KOPT-K1 (cell line): Measurements from ENCODE around the gene C1orf56.

Experiments
- H3K27ac ChIP-seq: fragments of 200-600 bp; sonication (generic); 2 replicates; pipeline ENCODE4 v1.5.1; 2016; ENCODE audit warnings: antibody characterized with exemption, mild to moderate bottlenecking, low read depth, low read length; ENCODE audit not compliant: poor library complexity, severe bottlenecking
- H3K36me3 ChIP-seq: fragments of 200-600 bp; sonication (generic); 2 replicates; pipeline ENCODE4 v1.5.1; 2017; ENCODE audit warnings: antibody characterized with exemption, mild to moderate bottlenecking, low read length, moderate library complexity; ENCODE audit not compliant: insufficient read depth
- H3K9me3 ChIP-seq: fragments of 200-600 bp; sonication (generic); 2 replicates; pipeline ENCODE4 v1.5.1; 2017; ENCODE audit warnings: antibody characterized with exemption, low read length, mild to moderate bottlenecking; ENCODE audit not compliant: insufficient read depth, poor library complexity, severe bottlenecking

Gene C1orf56

DNA sequence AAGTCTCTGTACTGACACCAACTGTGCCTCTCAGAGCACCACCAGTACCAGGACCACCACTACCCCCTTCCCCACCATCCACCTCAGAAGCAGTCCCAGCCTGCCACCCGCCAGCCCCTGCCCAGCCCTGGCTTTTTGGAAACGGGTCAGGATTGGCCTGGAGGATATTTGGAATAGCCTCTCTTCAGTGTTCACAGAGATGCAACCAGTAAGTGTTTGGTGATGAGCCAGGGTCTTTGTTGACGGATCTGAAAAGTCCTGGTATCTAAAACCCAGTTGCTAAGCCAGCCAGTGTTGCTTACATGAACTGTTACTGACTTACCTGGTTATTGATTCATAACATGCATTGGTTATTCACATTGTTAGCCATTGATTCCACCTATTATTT lies 1.1 kb downstream of the C1orf56 start:
- H3K36me3 ChIP-seq, result peaks cover 27% of the 10 kb centered on the region
- no peaks in the 10 kb centered on the region for H3K9me3 ChIP-seq
- no peak overlapping the region for H3K27ac ChIP-seq

GRCh38 chr1:151049458-151049857 lies 1.9 kb downstream of the C1orf56 start:
- no peak overlapping the region for H3K27ac ChIP-seq
- peaks cover 36% of the 10 kb centered on the region for H3K36me3 ChIP-seq
- no peaks in the 10 kb centered on the region for H3K9me3 ChIP-seq

DNA sequence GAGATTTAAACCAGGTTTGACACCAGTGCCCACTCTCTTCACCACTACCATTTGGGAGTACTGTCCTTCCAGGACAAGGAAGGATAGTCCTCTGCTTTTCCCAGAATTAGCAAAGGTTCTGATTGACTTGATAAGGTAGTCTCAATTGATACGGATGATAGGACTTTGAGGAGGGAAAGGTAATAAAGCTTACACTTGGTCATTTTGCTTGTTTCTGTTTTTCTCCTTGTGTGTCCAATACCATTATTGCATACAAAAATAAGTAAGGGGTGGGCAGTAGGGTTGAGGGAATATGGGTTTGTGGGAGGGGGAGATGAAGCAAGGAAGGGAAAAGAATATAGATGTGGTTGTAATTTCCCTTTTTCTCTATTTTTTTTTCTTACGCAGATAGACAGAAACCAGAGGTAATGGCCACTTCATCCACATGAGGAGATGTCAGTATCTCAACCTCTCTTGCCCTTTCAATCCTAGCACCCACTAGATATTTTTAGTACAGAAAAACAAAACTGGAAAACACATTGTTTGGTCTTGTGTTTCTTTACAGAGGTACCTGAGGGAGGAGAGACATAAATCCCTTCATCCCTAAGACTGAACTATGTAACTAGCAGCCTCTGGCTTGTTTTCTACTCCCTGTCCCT lies 2.6 kb downstream of the C1orf56 start:
- H3K27ac ChIP-seq, result no peak overlapping the region
- H3K36me3 ChIP-seq, result peaks cover 43% of the 10 kb centered on the region

GRCh38 chr1:151051356-151052009 lies 3.9 kb downstream of the C1orf56 start:
- no peaks in the 10 kb centered on the region for H3K9me3 ChIP-seq
- H3K36me3 ChIP-seq, result peaks cover 52% of the 10 kb centered on the region
- H3K27ac ChIP-seq, result no peak overlapping the region

More for the DNA sequence above, 2.6 kb downstream of the C1orf56 start:
- no peaks in the 10 kb centered on the region for H3K9me3 ChIP-seq

DNA sequence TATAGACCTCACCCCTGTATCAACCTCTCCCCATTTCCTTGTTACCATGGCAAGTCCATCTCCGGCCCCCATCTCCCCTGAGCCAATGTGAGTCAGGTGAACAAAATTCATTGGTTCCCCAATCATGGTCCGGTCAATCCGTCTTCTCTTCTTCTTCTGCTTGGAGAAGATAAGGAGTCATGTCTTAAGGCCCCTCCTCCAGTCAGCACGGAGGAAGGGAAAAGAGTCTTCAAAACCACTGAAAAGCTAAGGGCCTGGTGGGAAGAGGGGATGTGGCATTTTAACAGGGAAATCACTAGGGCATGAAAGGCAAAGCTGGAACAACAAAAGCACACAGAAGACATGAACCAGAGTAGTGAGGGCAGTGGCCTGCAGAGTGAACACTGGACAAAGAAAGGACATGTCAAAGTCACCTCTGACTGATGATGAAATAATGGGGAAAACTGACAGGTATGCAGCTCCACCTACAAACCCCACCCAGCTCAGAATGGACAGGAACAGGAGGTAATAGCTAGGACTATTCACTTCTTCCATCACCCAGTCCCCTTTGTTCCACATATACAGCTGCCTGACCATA lies 7.5 kb downstream of the C1orf56 start:
- H3K27ac ChIP-seq, result no peak overlapping the region
- H3K36me3 ChIP-seq, result peaks cover 52% of the 10 kb centered on the region
- H3K9me3 ChIP-seq, result no peaks in the 10 kb centered on the region

- peaks cover 52% of the 10 kb centered on the region for H3K36me3 ChIP-seq
- peak overlapping the region; percentile 58 for H3K27ac ChIP-seq
- no peaks in the 10 kb centered on the region for H3K9me3 ChIP-seq
These were observed 8.0 kb downstream of the C1orf56 start for GRCh38 chr1:151055581-151055980.

GRCh38 chr1:151056149-151056548 lies 8.6 kb downstream of the C1orf56 start:
- Histone ChIP-seq H3K27ac (peak overlapping the region; percentile 58), H3K36me3 (peaks cover 50% of the 10 kb centered on the region), H3K9me3 (no peaks in the 10 kb centered on the region)

- Histone ChIP-seq H3K36me3 (peaks cover 24% of the 10 kb centered on the region), H3K9me3 (no peaks in the 10 kb centered on the region), H3K27ac (peak overlapping the region; percentile 84)
These were observed 11.1 kb downstream of the C1orf56 start for GRCh38 chr1:151058692-151059091.

- Histone ChIP-seq H3K36me3 (peaks cover 18% of the 10 kb centered on the region), H3K27ac (peak within 1 kb of the TSS; percentile 84), H3K9me3 (no peaks in the 10 kb centered on the region)
These were observed 11.8 kb downstream of the C1orf56 start, which contains the start of gene CDC42SE1 for GRCh38 chr1:151059109-151060006. Gene CDC42SE1 (minus strand): TSS chr1:151059622. CDS start chr1:151055730, 3,892 bp downstream.

DNA sequence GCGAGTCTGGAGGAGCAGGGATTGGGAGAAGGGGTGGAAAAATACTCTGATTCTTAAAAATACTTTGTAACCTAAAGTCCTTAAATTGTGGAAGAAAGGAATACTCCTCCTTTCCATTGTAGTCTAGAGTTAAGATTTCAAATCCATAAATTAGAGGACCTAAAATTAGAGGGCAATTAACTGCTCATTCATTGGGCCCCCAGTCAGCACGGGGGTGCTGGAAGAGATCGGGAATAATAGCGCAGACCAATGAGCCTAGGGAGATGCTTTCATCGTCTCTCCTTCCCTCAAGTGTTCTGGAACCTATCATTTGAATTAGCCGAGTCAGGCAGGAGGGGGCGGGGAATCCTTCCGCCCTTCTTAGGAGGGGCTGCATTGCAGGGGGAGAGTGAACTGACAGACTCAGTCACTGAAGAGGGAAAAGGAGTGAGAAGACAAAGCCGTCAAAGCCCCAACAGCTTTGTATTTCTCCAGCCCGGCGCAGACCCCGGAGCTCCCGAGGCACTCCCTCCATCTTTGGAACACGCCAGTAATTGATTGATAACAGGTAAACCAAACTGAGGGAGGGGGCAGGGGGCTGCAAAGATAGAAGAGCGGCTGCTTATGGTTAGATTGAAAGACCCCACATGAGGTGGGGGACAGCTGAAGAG lies 12.6 kb downstream of the C1orf56 start, which contains the start of gene MLLT11:
MLLT11 (plus strand) TSS at position 391 of the 650 bp plus-strand sequence. CDS start 6,828 bp downstream, outside the sequence.
- Histone ChIP-seq H3K27ac (peak within 1 kb of the TSS; percentile 84), H3K36me3 (peaks cover 10% of the 10 kb centered on the region), H3K9me3 (no peaks in the 10 kb centered on the region)

DNA sequence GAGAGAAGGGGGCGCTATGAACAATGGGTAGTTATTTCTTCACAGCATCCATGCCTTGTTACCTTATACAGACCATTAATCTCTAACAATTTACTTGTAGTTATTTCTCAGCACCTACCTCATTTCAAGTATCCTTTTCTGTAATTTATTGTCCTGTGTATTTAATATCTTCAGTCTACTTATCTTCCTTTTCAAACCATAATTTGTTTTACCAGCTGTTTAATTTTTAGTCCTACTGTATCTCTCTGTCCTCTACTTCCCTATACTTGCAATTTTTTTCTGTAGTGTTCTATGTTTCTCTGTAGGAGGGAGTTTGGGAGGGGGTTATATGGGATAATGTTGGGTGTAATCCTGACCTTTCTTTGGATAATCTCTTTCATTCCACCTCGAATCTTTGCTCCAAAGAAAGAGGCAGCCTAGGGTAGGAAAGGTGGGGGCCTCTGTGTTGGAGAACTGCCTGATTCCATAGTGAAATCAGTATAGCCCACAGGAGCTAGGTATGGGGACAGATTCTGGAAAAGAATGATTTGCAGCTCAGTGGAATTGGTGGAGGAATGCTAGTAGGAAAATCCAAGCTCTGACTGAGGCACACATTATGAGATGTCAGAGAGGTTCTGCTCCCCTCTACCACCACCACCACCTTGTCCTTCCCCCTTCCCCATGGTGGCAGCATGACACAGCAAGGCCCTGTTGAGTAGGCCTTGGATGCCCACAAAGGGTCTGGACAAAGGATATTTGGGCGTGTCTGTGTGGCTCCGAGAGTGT lies 13.3 kb downstream of the C1orf56 start:
- H3K27ac ChIP-seq, result peak overlapping the region; percentile 84
- H3K36me3 ChIP-seq, result peaks cover 4% of the 10 kb centered on the region
- no peaks in the 10 kb centered on the region for H3K9me3 ChIP-seq

DNA sequence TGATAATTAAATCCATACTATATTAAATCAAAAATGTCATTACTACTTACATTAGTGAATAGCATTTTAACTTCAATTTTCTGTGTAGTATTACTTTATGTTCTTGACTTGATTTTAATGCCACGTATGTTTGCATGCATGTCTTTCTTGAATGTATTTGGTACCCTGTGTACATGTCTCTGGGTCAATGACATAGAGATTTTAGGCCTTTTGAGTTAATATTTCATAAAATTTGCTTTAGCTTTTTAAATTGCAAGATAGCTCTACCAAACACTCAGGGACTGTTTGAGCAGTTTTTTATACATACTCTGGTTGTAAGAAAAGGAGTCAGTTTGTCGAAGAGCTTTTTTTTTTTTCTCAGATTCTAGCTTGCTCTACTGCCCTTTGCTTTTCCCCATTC lies 14.2 kb downstream of the C1orf56 start:
- Histone ChIP-seq H3K9me3 (no peaks in the 10 kb centered on the region), H3K27ac (peak overlapping the region; percentile 84), H3K36me3 (peaks cover 9% of the 10 kb centered on the region; the same call in 1 of the 2 replicates)

DNA sequence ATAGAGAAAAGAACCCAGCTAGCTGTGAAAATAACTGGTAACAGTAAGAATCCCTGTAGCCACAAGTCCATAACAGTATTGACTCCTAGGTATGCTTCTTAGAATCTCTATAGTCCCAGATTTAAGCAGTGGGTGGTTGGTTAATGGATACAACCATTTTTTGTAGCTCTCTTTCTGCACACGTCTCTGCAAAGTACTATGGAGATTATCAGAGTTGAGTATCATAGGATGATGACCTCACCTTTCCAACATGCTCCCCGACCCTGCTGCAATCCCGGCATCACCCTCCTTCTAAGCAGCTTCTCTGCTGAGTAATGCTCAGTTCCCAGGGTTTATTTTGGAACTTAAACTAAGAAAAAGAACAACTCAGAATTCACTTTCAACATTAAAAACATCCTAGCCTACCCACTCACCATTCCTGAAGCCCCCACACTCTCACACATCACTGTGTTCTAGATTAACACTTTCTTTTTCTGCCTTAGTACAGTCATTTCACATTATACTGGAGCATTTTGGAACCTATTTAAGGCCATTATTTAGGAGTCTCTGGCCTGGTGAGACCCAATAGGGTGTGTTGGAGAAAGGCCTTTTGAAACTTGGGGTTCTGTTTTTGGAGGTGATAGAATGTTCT lies 15.3 kb downstream of the C1orf56 start:
- no peaks in the 10 kb centered on the region for H3K9me3 ChIP-seq
- peaks cover 18% of the 10 kb centered on the region for H3K36me3 ChIP-seq
- no peak overlapping the region for H3K27ac ChIP-seq
